Neural progenitor cell (in vitro differentiated cells): ENCODE data around the gene IQSEC1. TPM values are rescaled to one million over a fixed set of nuclear protein-coding genes. Genes with fewer than 3 reads are reported as not detected.

Experiments
- DNase-seq: peaks from one replicate; pipeline ENCODE4 v3.0.0-alpha.2; 2016; ENCODE audit warnings: low spot score
- H2AFZ ChIP-seq: fragments of 200-600 bp; sonication (generic); replicated peaks from 2 replicates; pipeline ENCODE4 v1.6.1; 2016; ENCODE audit warnings: antibody characterized with exemption
- H3F3A ChIP-seq: fragments of 200-600 bp; sonication (generic); 2 replicates; pipeline ENCODE4 v1.6.1; 2016; ENCODE audit warnings: antibody characterized with exemption, low read depth
- H3K27ac ChIP-seq: fragments of 200-600 bp; sonication (generic); 2 replicates; pipeline ENCODE4 v1.5.1; 2016; ENCODE audit warnings: mild to moderate bottlenecking
- H3K27me3 ChIP-seq: fragments of 200-600 bp; sonication (generic); 2 replicates; pipeline ENCODE4 v1.6.1; 2016; ENCODE audit warnings: mild to moderate bottlenecking, moderate library complexity
- H3K36me3 ChIP-seq: fragments of 200-600 bp; sonication (generic); 2 replicates; pipeline ENCODE4 v1.5.1; 2016
- H3K4me1 ChIP-seq: fragments of 200-600 bp; sonication (generic); 2 replicates; pipeline ENCODE4 v1.6.1; 2016; ENCODE audit warnings: mixed run types
- H3K4me2 ChIP-seq: fragments of 200-600 bp; sonication (generic); 2 replicates; pipeline ENCODE4 v1.6.1; 2016
- H3K4me3 ChIP-seq: fragments of 200-600 bp; sonication (generic); 2 replicates; pipeline ENCODE4 v1.5.1; 2016
- H3K79me2 ChIP-seq: fragments of 200-600 bp; sonication (generic); 2 replicates; pipeline ENCODE4 v1.6.1; 2016; ENCODE audit warnings: low read depth
- H3K9ac ChIP-seq: fragments of 200-600 bp; sonication (generic); 2 replicates; pipeline ENCODE4 v1.6.1; 2016
- H3K9me3 ChIP-seq: fragments of 200-600 bp; sonication (generic); 2 replicates; pipeline ENCODE4 v1.5.1; 2016; ENCODE audit warnings: low read depth
- H4K20me1 ChIP-seq: fragments of 200-600 bp; sonication (generic); 2 replicates; pipeline ENCODE4 v1.6.1; 2016; ENCODE audit warnings: low read depth
- H3K27ac Mint-ChIP-seq: 3 replicates; pipeline ENCODE4 v1.8.0; 2021; ENCODE audit warnings: mixed read lengths
- H3K27me3 Mint-ChIP-seq: 2 replicates; pipeline ENCODE4 v1.8.0; 2022; ENCODE audit warnings: low read depth, mild to moderate bottlenecking, inconsistent platforms, moderate library complexity, mixed read lengths; ENCODE audit not compliant: insufficient read depth
- H3K36me3 Mint-ChIP-seq: 3 replicates; pipeline ENCODE4 v1.8.0; 2021; ENCODE audit warnings: mixed read lengths
- H3K4me1 Mint-ChIP-seq: 3 replicates; pipeline ENCODE4 v1.8.0; 2021; ENCODE audit warnings: mixed read lengths
- H3K4me3 Mint-ChIP-seq: 3 replicates; pipeline ENCODE4 v1.8.0; 2021; ENCODE audit warnings: mild to moderate bottlenecking, moderate library complexity, mixed read lengths
- H3K9me3 Mint-ChIP-seq: 3 replicates; pipeline ENCODE4 v1.8.0; 2020; ENCODE audit warnings: mixed read lengths
- EZH2 ChIP-seq: fragments of 200-600 bp; sonication (generic); IDR thresholded peaks from 2 replicates; pipeline ENCODE4 v1.6.1; 2017; ENCODE audit warnings: antibody characterized with exemption, mild to moderate bottlenecking, moderate library complexity
- EZH2phosphoT487 ChIP-seq: fragments of 200-600 bp; sonication (generic); IDR thresholded peaks from 2 replicates; pipeline ENCODE4 v1.6.1; 2017; ENCODE audit warnings: antibody characterized with exemption
- total RNA-seq: library from RNA; depleted of rRNA; stranded (reverse); fragments of >200 nt; gene quantifications from 2 replicates; pipeline ENCODE4 v1.2.3, GENCODE V29; 2015; ENCODE audit warnings: low replicate concordance
- TF ChIP-seq, protein P1 (sequence below): fragments of 200-600 bp; sonication (generic); IDR thresholded peaks from 2 replicates; pipeline ENCODE4 v1.5.1; 2017; ENCODE audit warnings: antibody characterized with exemption, mild to moderate bottlenecking

Gene IQSEC1
- total RNA-seq, 1 donor from 2014 or later: 8.9 TPM

DNA sequence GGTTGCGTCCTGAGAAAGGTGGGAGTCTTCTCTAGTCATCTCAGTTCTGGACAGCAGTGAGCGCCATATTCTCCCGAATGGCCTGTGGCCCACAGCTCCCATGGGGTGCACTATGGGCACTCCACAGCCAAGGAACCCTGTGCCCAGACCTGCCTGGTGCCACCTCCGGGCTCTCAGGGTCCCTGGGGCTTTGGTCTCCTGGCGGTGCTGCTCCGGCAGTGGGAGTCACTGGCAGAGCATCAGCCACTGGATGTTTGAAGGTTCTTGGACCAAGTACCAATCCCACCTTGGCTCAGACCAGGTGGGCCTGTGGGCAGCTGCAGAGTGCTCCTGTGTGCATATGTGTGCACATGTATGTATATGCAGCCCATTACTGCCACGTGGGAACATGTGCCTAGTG is 163.5 kb downstream of the IQSEC1 start:
- peaks cover 18% of the 10 kb centered on the region for H3K36me3 Mint-ChIP-seq
- Histone ChIP-seq H2AFZ (no peak overlapping the region), H3K27ac (no peak overlapping the region), H3K79me2 (no peaks in the 10 kb centered on the region), H3K4me2 (no peak overlapping the region), H3K9ac (no peak overlapping the region), H3K4me1 (no peaks in the 10 kb centered on the region), H3K36me3 (no peaks in the 10 kb centered on the region), H3F3A (no peaks in the 10 kb centered on the region), H3K9me3 (no peaks in the 10 kb centered on the region), H3K27me3 (no peaks in the 10 kb centered on the region), H3K4me3 (no peak overlapping the region), H4K20me1 (no peaks in the 10 kb centered on the region)
- peaks cover 14% of the 10 kb centered on the region for H3K27me3 Mint-ChIP-seq
- no peak overlapping the region for H3K27ac Mint-ChIP-seq
- H3K9me3 Mint-ChIP-seq: no peaks in the 10 kb centered on the region
- DNase-seq: no peak
- no peaks in the 10 kb centered on the region for H3K4me1 Mint-ChIP-seq
- TF ChIP-seq EZH2 (no peak), EZH2phosphoT487 (no peak)
- H3K4me3 Mint-ChIP-seq: no peak overlapping the region

DNA sequence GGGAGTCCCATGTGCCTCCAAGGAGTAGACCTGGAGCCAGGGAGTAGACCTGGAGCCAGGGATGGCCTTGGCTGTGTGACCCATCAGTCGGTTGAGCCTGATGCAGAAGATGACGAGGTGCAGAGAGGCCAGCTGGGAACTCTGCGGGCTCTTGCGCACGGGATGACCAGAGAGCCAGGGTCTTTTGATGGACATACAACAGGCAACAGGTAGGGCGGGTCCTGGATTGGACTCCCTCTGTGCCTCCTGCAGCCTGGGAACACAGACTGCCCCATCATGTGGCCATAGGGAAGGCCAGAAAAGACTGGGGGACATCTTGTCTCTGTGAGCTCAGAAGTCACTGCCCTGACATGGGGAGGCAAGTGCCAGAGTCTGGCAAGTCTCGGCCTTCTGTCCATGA is 164.4 kb downstream of the IQSEC1 start:
- Mint-ChIP-seq H3K36me3 (peaks cover 18% of the 10 kb centered on the region), H3K4me1 (no peaks in the 10 kb centered on the region), H3K4me3 (no peak overlapping the region), H3K27ac (no peak overlapping the region), H3K9me3 (no peaks in the 10 kb centered on the region), H3K27me3 (peaks cover 14% of the 10 kb centered on the region)
- Histone ChIP-seq H3K27ac (no peak overlapping the region), H2AFZ (no peak overlapping the region), H3K9me3 (no peaks in the 10 kb centered on the region), H3K4me3 (no peak overlapping the region), H3K4me1 (no peaks in the 10 kb centered on the region), H3F3A (no peaks in the 10 kb centered on the region), H3K79me2 (no peaks in the 10 kb centered on the region), H3K4me2 (no peak overlapping the region), H4K20me1 (no peaks in the 10 kb centered on the region), H3K27me3 (no peaks in the 10 kb centered on the region), H3K36me3 (no peaks in the 10 kb centered on the region), H3K9ac (no peak overlapping the region)
- TF ChIP-seq, protein P1, sequence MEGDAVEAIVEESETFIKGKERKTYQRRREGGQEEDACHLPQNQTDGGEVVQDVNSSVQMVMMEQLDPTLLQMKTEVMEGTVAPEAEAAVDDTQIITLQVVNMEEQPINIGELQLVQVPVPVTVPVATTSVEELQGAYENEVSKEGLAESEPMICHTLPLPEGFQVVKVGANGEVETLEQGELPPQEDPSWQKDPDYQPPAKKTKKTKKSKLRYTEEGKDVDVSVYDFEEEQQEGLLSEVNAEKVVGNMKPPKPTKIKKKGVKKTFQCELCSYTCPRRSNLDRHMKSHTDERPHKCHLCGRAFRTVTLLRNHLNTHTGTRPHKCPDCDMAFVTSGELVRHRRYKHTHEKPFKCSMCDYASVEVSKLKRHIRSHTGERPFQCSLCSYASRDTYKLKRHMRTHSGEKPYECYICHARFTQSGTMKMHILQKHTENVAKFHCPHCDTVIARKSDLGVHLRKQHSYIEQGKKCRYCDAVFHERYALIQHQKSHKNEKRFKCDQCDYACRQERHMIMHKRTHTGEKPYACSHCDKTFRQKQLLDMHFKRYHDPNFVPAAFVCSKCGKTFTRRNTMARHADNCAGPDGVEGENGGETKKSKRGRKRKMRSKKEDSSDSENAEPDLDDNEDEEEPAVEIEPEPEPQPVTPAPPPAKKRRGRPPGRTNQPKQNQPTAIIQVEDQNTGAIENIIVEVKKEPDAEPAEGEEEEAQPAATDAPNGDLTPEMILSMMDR: no peak
- TF ChIP-seq EZH2phosphoT487: no peak
- no peak for TF ChIP-seq EZH2
- DNase-seq: no peak

DNA sequence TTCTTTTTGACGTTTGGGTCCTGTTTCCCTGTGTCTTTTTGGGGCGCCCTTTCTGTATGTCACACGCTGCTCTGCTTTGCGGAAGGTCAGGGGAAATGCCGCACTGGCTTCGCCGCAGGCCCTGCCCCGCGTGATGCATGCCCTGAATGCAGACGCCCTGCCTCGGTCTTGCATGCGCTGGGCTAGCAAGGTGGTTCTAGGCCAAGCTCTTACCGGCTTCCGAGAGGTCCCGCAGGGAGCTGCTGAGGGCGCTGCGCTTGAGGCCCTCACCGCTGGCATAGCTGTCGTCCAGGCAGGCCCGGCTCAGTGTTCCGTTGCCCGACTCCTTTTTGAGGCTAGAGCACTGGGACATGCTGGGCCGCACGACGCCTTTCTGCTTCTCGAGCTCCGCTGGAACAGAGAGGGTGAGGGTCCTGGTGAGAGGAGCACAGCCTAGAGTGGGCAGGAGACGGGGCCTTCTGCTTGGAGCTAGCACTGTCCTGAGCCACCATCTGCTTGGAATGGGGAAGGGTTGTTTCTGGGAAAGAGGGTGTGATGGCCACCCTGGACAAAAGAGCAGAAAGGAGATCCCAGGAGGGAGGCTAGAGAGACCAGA is 165.0 kb downstream of the IQSEC1 start:
- Histone ChIP-seq H3K4me1 (no peaks in the 10 kb centered on the region), H3K27me3 (no peaks in the 10 kb centered on the region), H2AFZ (no peak overlapping the region), H3K9ac (no peak overlapping the region), H3K79me2 (no peaks in the 10 kb centered on the region), H3K4me2 (no peak overlapping the region), H3K4me3 (no peak overlapping the region), H3K9me3 (no peaks in the 10 kb centered on the region), H3F3A (no peaks in the 10 kb centered on the region), H3K36me3 (no peaks in the 10 kb centered on the region), H3K27ac (no peak overlapping the region), H4K20me1 (no peaks in the 10 kb centered on the region)
- peaks cover 17% of the 10 kb centered on the region for H3K36me3 Mint-ChIP-seq
- no peak overlapping the region for H3K27ac Mint-ChIP-seq
- no peaks in the 10 kb centered on the region for H3K9me3 Mint-ChIP-seq
- H3K4me1 Mint-ChIP-seq: no peaks in the 10 kb centered on the region
- DNase-seq: no peak
- H3K4me3 Mint-ChIP-seq: no peak overlapping the region
- H3K27me3 Mint-ChIP-seq: peaks cover 9% of the 10 kb centered on the region
- no peak for TF ChIP-seq EZH2phosphoT487
- TF ChIP-seq EZH2: no peak
- TF ChIP-seq, protein P1: no peak

DNA sequence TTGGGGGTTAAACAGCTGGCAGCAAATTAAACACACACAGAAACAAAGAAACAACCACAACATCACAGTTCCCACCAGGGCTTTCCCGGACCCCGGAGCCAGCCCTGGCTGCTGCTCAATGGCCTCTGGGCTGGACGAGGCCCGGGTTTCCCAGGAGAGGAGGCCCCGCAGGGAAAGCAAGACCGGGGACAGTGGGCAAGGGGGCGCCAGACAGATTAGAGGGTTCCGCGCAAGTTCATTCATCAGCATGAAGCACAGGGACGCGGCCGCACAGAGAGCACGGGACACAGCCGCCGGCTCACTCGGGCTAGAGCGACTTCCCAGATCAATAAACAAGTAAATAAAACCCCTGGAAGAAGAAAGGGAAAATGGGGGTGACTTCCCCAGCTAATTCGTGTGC is 165.5 kb downstream of the IQSEC1 start:
- Histone ChIP-seq H3F3A (no peaks in the 10 kb centered on the region), H3K4me2 (no peak overlapping the region), H4K20me1 (no peaks in the 10 kb centered on the region), H3K4me3 (no peak overlapping the region), H3K27ac (no peak overlapping the region), H3K9ac (no peak overlapping the region), H2AFZ (no peak overlapping the region), H3K79me2 (no peaks in the 10 kb centered on the region), H3K9me3 (no peaks in the 10 kb centered on the region), H3K4me1 (no peaks in the 10 kb centered on the region), H3K36me3 (no peaks in the 10 kb centered on the region), H3K27me3 (no peaks in the 10 kb centered on the region)
- H3K4me3 Mint-ChIP-seq: no peak overlapping the region
- no peak overlapping the region for H3K27ac Mint-ChIP-seq
- DNase-seq: peak; percentile 25
- no peaks in the 10 kb centered on the region for H3K9me3 Mint-ChIP-seq
- H3K36me3 Mint-ChIP-seq: peaks cover 14% of the 10 kb centered on the region
- no peaks in the 10 kb centered on the region for H3K4me1 Mint-ChIP-seq
- H3K27me3 Mint-ChIP-seq: peaks cover 9% of the 10 kb centered on the region
- TF ChIP-seq, protein P1: no peak
- TF ChIP-seq EZH2: no peak
- TF ChIP-seq EZH2phosphoT487: no peak
